K562 (cell line): ENCODE measurements around the gene MTA1. TPM values are rescaled to one million over a fixed set of nuclear protein-coding genes. Genes with fewer than 3 reads are reported as not detected.

Experiments used
- CREB3 ChIP-seq: fragments of 450-650 bp; conservative IDR thresholded peaks from 2 replicates; pipeline ENCODE4 v1.6.1; 2016; ENCODE audit warnings: missing genetic modification characterization, low read depth, mild to moderate bottlenecking, missing compliant biosample characterization, moderate library complexity
- REST ChIP-seq, 2 experiments: fragments of 450-650 bp; formaldehyde crosslinking in 1 of 2; IDR thresholded peaks; 2 replicates each; pipeline versions ENCODE4 v1.4.0 to v1.6.1; 2014 to 2020; ENCODE audit warnings: mild to moderate bottlenecking in 2 of 2, borderline replicate concordance in 1 of 2, low read depth in 1 of 2
- SRSF7 ChIP-seq: fragments of 200-400 bp; formaldehyde crosslinking; optimal IDR thresholded peaks from 2 replicates; pipeline ENCODE3; 2017; ENCODE audit warnings: mild to moderate bottlenecking, low read depth, low read length
- ZKSCAN3 ChIP-seq: fragments of 250-450 bp; sonication (Bioruptor Pico); IDR thresholded peaks from 2 replicates; pipeline ENCODE4 v1.4.0; 2020
- polyA plus RNA-seq, 8 experiments: library from polyadenylated mRNA; depleted of rRNA in 4 of 8; stranded (reverse) in 5 of 8; unstranded in 3 of 8; fragments of >200 nt; fragmentation: Nextera tagmentation in 2 of 8; fragmentation: Illumina TruSeq in 1 of 8; extraction: Ambion mirVana in 2 of 8; extraction: Trizol in 1 of 8; gene quantifications; 2 replicates each; pipeline versions ENCODE4 v1.2.1 to v1.2.3, GENCODE V29; 2011 to 2014; ENCODE audit warnings: inconsistent platforms in 1 of 8, missing spikeins in 1 of 8
- total RNA-seq, 7 experiments: library from RNA; depleted of rRNA in 6 of 7; stranded (reverse); fragments of >200 nt in 6 of 7; fragmentation: Illumina TruSeq in 2 of 7; extraction: Trizol in 2 of 7; gene quantifications; 2 replicates each; pipeline versions ENCODE4 v1.2.1 to v1.2.3, GENCODE V29; 2011 to 2021; ENCODE audit warnings: low replicate concordance in 1 of 7

The MTA1 gene
- total and polyA plus RNA-seq, 9 of the 15 experiments (the other 6 are each of a cell fraction or from before 2014, with no cell fraction given) = 0.13 to 118 (median 32.3) TPM

- no peak for TF ChIP-seq REST (IDR thresholded peaks at IDR 0.05; ENCODE audit: borderline replicate concordance)
- no peak for TF ChIP-seq REST (CRISPR knock-in tag; IDR thresholded peaks at IDR 0.05; ENCODE audit: low read depth)
- TF ChIP-seq SRSF7 = no peak
- no peak for TF ChIP-seq CREB3
- TF ChIP-seq ZKSCAN3 (CRISPR knock-in tag) = no peak
Observed at GRCh38 chr14:105475269-105476096, 55.9 kb downstream of the MTA1 start (continued).
